ENCODE data around the gene ARNT2. TPM values are rescaled to one million over a fixed set of nuclear protein-coding genes. Genes with fewer than 3 reads are reported as not detected.

ARNT2 gene
- total and polyA plus RNA-seq, 10 of the 15 experiments (the other 5 are each of a cell fraction or from before 2014, with no cell fraction given) = 0.07 to 0.49 (median 0.09) TPM; not detected in 6

DNA sequence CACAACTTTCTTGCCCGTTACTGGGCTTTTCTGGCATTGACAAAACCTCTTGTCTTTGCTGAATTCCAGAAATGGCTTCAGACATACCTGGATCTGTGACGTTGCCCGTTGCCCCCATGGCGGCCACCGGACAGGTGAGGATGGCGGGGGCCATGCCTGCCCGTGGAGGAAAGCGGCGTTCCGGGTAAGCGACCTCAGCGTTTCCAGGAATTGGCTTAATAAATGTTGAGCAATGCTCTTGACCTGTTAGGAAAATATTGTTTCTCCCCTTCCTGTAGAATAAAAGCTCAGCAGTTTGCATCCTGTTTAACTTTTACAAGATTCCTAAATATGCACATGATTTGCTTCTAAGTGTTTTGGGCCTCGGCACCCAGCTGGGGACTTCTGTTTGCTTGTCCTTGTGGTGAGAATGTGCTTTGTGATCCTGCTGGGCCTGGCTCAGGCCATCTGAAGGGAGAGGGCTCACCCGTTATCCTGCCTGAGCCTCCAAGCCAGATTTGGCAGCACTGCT lies 46.7 kb downstream of the ARNT2 start:
- Histone ChIP-seq H3K36me3 (ENCODE audit: control insufficient read depth in 2 of 2, insufficient read depth in 2 of 2, low read length in 1 of 2) (no peaks in the 10 kb centered on the region), H3K4me3 (no peak overlapping the region), H3K9me3 (replicated peaks; ENCODE audit: control insufficient read depth, insufficient read depth, low read length) (no peaks in the 10 kb centered on the region), H3K27ac (ENCODE audit: control insufficient read depth, insufficient read depth) (no peak overlapping the region), H3K79me2 (ENCODE audit: control insufficient read depth, insufficient read depth, low read length) (no peaks in the 10 kb centered on the region), H3K9ac (ENCODE audit: control insufficient read depth, insufficient read depth, low read length) (no peak overlapping the region), H3K4me1 (ENCODE audit: control insufficient read depth, insufficient read depth, low read length) (no peaks in the 10 kb centered on the region), H3K4me2 (ENCODE audit: control insufficient read depth, insufficient read depth) (no peak overlapping the region), H3K27me3 (replicated peaks in 1 of 2; ENCODE audit: control insufficient read depth in 2 of 2, insufficient read depth in 2 of 2, low read length in 1 of 2) (no peaks in the 10 kb centered on the region; a peak in 3 of 4 replicates), H4K20me1 (ENCODE audit: control insufficient read depth, insufficient read depth) (no peaks in the 10 kb centered on the region), H2AFZ (ENCODE audit: control insufficient read depth, low read depth, low read length) (no peak overlapping the region)
- intact Hi-C loops (cut with micrococcal nuclease; ENCODE audit: unreplicated experiment) = no loop called here
- ATAC-seq = no peak
- DNase-seq (ENCODE audit: low read depth, low spot score) = no peak
- ChIA-PET RAD21 (ENCODE audit: unreplicated experiment) (no interaction called here), SMC1A (ENCODE audit: uncharacterized antibody, unreplicated experiment) (no interaction called here), CTCF (interaction anchor here (1.6 to 2.1 kb wide), 3 partner anchors 117 to 326 kb away, joined by 4 to 9 read pairs (median 8); no protein-coding TSS in a partner anchor), POLR2A (no interaction called here)
- no peak for FAIRE-seq
- BruUV-seq (replicated peaks) = no TSS peak
- 53% methylated on average over 14 of the region's 14 CpGs for WGBS (ENCODE audit: insufficient coverage, insufficient replicate concordance, low lambda C conversion rate, missing lambda C conversion rate)
- in situ Hi-C loops (cut with MboI) = loop anchor here (10.0 kb wide), 2 partner anchors 654 to 814 kb away; no protein-coding TSS in a partner anchor
- no peak for TF ChIP-seq RBBP5 (conservative IDR thresholded peaks at IDR 0.05)
- TF ChIP-seq STAT3 (IDR thresholded peaks at IDR 0.05; ENCODE audit: low read depth, low read length) = no peak
- no peak for TF ChIP-seq ZBTB11 (CRISPR knock-in tag; IDR thresholded peaks at IDR 0.05)
- TF ChIP-seq ZNF687 (IDR thresholded peaks at IDR 0.05) = no peak
- TF ChIP-seq CEBPZ (IDR thresholded peaks at IDR 0.05; ENCODE audit: low read depth, low read length) = no peak
- TF ChIP-seq BCL11A (IDR thresholded peaks at IDR 0.05; ENCODE audit: low read depth, low read length) = no peak
- no peak for TF ChIP-seq RUNX3 (IDR thresholded peaks at IDR 0.05; ENCODE audit: low read length)
- TF ChIP-seq TBL1XR1 (IDR thresholded peaks at IDR 0.05; ENCODE audit: low read depth, low read length) = no peak
- no peak for TF ChIP-seq MXI1 (IDR thresholded peaks at IDR 0.05; ENCODE audit: low read depth, low read length)
- no peak for TF ChIP-seq NFYA (IDR thresholded peaks at IDR 0.05; ENCODE audit: borderline replicate concordance, low read depth, low read length)
- no peak for TF ChIP-seq SMAD5 (IDR thresholded peaks at IDR 0.05; ENCODE audit: low read depth)

Measured in GM12878 (cell line).